ENCODE measurements around the gene DNAH14. TPM values are rescaled to one million over a fixed set of nuclear protein-coding genes. Genes with fewer than 3 reads are reported as not detected.
"Not testable (repeated sequence)": the region's sequence is repeated elsewhere in the genome, so short reads cannot be mapped to it uniquely, and the experiment has no call there.

The DNAH14 gene
- 0.42 and 0.49 TPM in 2 replicates for total RNA-seq

- intact Hi-C loops (cut with micrococcal nuclease): no loop called here
Observed at GRCh38 chr1:224929335-224930237, at the start of gene DNAH14. Gene DNAH14 (plus strand): TSS chr1:224929675. CDS start chr1:224952703, 23,028 bp downstream.

DNA sequence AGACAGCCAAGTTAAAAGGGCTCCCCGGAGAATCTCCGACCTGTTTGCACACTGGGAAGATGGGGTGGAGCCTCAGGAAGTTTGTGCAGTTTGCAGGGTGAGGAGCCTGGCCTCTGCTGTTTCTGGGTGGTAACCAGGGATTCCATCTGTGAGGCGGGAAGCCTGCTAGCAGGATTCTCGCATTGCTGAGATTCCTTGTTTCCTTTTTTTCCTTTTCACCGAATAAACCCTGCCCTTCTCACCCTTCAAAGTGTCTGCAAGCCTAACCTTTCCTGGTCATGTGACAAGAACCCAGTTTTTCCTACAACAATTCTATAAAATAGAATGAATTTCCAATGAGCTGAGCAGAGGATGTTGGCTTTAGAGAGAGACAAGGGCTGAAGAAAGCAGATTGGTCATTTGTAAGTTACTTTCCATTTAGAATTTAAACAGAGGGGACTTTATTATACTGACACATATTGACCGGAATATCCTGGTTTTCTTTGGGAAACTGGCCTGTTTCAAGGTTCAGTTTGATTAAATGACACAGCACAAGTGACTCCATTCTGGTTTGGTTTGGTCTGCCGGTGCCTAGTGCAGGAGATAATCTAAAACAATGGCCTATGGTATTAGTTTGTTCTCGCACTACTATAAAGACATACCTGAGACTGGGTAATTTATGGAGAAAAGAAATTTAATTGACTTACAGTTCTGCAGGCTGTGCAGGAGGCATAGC is 48.7 kb upstream of the DNAH14 start:
- intact Hi-C loops (cut with micrococcal nuclease): no loop called here

- intact Hi-C loops (cut with micrococcal nuclease): not testable (repeated sequence)
Observed at GRCh38 chr1:224881308-224881692, 48.2 kb upstream of the DNAH14 start.

GRCh38 chr1:224881762-224882211 is 47.7 kb upstream of the DNAH14 start:
- intact Hi-C loops (cut with micrococcal nuclease): no loop called here

GRCh38 chr1:224882264-224882663 is 47.2 kb upstream of the DNAH14 start:
- intact Hi-C loops (cut with micrococcal nuclease): no loop called here

- intact Hi-C loops (cut with micrococcal nuclease): no loop called here
Observed at GRCh38 chr1:224883091-224883490, 46.4 kb upstream of the DNAH14 start.

- intact Hi-C loops (cut with micrococcal nuclease): no loop called here
Observed at GRCh38 chr1:224884361-224884801, 45.1 kb upstream of the DNAH14 start.

GRCh38 chr1:224885376-224885775 is 44.1 kb upstream of the DNAH14 start:
- intact Hi-C loops (cut with micrococcal nuclease): not testable (repeated sequence)

- intact Hi-C loops (cut with micrococcal nuclease): no loop called here
Observed at GRCh38 chr1:224894915-224895314, 34.6 kb upstream of the DNAH14 start.

DNA sequence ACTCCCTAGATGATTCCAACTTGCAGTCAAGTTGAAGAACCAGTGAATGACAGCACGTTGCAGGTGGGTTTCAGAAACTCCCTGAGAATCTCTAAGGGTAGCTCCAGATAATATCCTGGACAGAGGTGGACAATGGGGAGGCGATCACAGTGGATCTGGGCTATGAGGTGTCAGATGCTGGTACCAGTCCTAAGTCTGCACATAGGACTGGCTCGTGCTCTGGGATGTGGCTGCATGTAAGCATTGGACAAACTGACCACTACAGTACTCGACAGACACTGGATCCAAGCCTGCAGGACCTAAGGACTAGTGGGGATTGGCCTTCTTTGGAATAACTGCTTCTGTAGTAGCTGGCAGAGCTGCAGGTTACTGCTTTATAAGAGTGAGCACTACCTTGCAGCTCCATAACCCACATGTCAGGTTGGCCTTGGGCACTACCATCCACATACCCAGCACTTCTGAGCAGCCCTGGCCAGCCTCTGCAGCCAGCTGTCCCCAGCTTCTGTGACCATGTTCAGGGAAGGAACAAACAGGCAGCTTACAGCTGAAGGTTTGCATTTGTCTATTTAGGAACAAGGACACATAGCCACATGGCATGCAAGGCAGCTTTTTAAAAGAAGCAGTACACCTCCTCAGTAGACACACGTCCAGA is 33.2 kb upstream of the DNAH14 start:
- intact Hi-C loops (cut with micrococcal nuclease): no loop called here

DNA sequence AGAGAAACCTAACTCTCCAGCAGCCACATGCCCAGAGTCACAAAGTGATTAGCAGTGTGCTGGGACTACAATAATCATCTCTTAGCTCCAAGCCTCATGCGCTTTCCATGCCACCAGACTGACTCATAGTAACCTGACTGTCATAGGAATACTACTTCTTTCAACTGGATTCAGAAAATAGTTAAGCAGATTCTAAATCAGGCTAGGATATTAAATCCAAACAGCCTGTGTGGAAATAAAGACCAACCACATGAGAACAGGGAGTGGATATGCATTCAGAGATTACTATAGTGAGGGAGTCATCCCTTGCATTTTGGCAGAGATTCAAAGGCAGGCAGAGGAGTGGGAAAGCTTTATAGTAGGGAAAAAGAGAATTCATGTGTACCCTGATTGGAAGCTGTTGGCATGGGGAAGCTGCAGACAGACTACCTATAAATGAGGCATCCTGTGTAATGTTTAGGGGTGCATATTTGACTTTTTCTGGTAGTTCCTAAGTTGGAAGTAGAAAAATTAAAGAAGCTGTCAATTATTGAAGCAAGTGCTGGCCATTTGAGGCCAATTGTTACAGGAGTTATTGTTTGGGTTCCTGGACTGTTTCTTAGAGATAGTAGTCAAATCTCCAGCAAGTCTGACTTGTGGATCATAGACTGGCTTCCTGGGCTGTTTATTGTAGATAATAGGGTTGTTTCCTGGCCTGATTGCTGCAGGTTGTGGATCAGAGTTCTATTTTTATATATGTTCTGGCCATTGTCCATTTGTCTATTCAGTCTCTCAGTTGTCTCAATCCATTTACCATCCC is 31.7 kb upstream of the DNAH14 start:
- intact Hi-C loops (cut with micrococcal nuclease): no loop called here

DNA sequence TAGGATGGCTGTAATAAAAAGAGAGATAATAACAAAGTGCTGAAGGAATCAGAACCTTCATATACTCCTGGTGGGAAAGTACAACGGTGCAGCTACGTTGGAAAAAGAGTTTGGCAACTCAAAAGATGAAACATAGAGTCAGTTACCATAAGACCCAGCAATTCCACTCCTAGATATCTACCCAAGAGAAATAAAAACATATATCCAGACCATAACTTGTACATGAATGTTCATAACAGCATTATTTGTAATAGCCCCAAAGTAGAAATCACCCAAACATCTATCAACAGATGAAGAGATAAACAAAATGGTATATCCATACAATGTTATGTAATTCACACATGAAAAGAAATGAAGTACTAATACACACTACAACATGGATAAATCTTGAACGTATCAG is 30.5 kb upstream of the DNAH14 start:
- intact Hi-C loops (cut with micrococcal nuclease): no loop called here

GRCh38 chr1:224900062-224900630 is 29.3 kb upstream of the DNAH14 start:
- intact Hi-C loops (cut with micrococcal nuclease): no loop called here

DNA sequence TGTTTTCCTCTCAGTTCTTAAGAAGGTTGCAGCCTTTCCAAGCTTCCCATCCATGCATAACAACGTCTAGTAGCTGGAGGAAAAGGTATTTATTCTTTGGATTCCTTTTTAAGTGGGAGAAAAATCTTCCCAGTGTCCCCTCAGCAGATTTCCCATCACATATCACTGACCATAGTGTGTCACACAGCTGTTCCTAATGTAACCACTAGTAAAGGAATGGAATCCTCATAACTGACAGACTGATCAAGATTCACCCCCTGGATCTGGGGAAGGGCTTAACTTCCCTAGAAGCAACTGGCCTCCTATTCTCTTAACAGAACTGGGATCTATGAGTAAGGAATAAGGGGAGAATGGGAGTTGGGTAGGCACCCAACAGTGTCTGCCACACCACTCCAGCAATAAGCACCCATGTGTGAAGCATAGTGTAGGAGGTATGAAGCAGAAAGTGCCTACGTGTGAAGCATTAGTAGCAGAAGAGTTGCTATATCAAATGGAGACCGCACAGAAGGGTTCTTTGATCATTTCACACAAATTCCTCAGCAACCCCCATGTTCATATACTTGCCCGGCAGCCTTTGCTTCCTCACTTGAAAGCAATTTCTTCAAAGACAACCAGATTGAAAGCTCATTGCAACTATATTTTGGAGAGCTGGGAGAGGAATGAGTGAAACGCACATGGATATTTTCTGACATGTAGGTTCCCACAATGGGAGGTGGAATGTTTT is 28.2 kb upstream of the DNAH14 start:
- intact Hi-C loops (cut with micrococcal nuclease): no loop called here

DNA sequence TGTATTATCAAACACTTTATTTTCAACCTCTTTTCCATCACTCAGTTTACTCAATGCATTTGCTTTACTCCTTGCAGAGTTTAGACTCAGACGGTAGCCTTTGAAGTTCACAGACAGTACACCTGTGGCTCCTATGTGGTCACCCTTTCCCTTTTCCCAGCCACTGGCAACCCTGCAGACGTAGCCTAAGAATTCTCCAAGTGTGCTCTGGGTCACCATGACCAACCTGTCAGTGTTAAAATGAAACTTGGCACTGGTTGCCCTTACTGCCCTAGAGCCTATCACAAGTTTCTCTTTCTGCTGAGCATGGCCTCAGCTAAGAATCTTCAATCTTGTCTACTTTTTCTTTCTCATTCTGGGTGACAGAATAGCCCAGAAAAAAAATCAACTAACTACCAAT is 25.5 kb upstream of the DNAH14 start:
- intact Hi-C loops (cut with micrococcal nuclease): no loop called here

GRCh38 chr1:224906340-224906739 is 23.1 kb upstream of the DNAH14 start:
- intact Hi-C loops (cut with micrococcal nuclease): no loop called here

DNA sequence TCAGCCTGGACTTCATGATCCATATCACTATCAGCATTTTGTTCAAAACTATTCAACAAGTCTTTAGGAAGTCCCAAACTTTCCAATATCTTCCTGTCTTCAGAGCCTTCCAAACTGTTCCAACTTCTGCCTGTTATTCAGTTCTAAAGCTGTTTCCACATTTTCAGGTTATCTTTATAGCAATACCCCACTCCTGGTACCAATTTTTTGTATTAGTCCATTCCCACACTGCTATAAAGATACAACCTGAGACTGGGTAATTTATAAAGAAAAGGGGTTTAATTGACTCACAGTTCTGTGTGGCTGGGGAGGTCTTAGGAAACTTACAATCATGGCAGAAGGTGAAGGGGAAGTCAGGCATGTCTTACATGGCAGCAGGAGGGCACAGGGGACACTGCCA is 18.3 kb upstream of the DNAH14 start:
- intact Hi-C loops (cut with micrococcal nuclease): no loop called here

DNA sequence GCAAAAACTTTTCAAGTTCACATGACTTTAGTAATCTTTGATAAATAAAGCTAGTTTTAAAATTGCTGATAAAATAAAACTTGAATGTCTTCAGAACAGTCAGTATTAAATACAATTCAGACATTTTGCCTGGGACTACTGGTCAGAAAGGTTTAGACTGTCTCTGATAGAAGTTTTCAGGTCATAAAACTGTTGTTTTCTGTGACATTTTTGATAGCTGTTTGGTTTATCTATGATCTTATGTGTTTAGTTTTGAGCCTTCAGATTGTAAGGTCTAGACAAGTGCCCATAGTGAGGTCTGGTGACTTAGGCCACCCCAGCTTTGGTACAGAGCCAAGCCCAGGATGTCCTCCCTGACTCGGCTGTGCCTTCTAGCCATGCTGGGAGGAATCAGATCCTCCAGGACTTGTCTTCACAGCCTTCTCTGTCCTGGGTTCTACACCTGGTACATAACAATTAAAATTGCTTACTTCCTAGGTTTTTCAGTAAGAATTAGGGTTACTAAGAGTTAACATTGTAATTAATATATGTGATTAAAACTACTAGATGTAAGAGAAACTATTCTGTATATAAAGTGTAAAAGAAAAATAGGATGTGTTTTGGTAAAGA is 15.1 kb upstream of the DNAH14 start:
- intact Hi-C loops (cut with micrococcal nuclease): no loop called here

- intact Hi-C loops (cut with micrococcal nuclease): no loop called here
Observed at GRCh38 chr1:224919508-224919907, 10.0 kb upstream of the DNAH14 start.

- intact Hi-C loops (cut with micrococcal nuclease): loop anchor here (5.0 kb wide), 2 partner anchors 69 to 1056 kb away; no protein-coding TSS in a partner anchor
Observed at GRCh38 chr1:224920930-224921329, 8.5 kb upstream of the DNAH14 start.
